Measurements from ENCODE around the gene HIVEP1.

GRCh38 chr6:12007473-12007872, 4.6 kb upstream of the HIVEP1 start:
- TF ChIP-seq PATZ1 (CRISPR knock-in tag; IDR thresholded peaks at IDR 0.05; ENCODE audit: borderline replicate concordance) (no peak), ZFP3 (CRISPR knock-in tag; IDR thresholded peaks at IDR 0.05) (no peak)
